ENCODE measurements around the gene GPR27.

GPR27 gene

GRCh38 chr3:71753701-71754609 is at the start of gene GPR27:
Gene GPR27 (plus strand): TSS chr3:71753855. CDS start chr3:71754050, 195 bp downstream.
- no peak for DNase-seq

- DNase-seq = no peak
Measured at GRCh38 chr3:71704915-71705314, 48.7 kb upstream of the GPR27 start.

- no peak for DNase-seq
Measured at GRCh38 chr3:71705681-71706080, 48.0 kb upstream of the GPR27 start.

- DNase-seq = no peak
Measured at GRCh38 chr3:71707595-71707994, 46.1 kb upstream of the GPR27 start.

GRCh38 chr3:71708476-71709105 is 45.1 kb upstream of the GPR27 start:
- DNase-seq = no peak

GRCh38 chr3:71709908-71710511 is 43.6 kb upstream of the GPR27 start:
- no peak for DNase-seq

- no peak for DNase-seq
Measured at GRCh38 chr3:71710906-71711494, 42.7 kb upstream of the GPR27 start.

- no peak for DNase-seq
Measured at GRCh38 chr3:71713041-71713440, 40.6 kb upstream of the GPR27 start.

GRCh38 chr3:71714595-71714994 is 39.1 kb upstream of the GPR27 start:
- no peak for DNase-seq

GRCh38 chr3:71718072-71718471 is 35.6 kb upstream of the GPR27 start:
- DNase-seq = no peak

- DNase-seq = no peak
Measured at GRCh38 chr3:71721002-71721401, 32.7 kb upstream of the GPR27 start.

- no peak for DNase-seq
Measured at GRCh38 chr3:71721651-71722157, 32.0 kb upstream of the GPR27 start.

- DNase-seq = no peak
Measured at GRCh38 chr3:71722693-71723092, 31.0 kb upstream of the GPR27 start.

GRCh38 chr3:71723452-71724170 is 30.0 kb upstream of the GPR27 start:
- peak; percentile 37 for DNase-seq

GRCh38 chr3:71724171-71724453 is 29.5 kb upstream of the GPR27 start:
- no peak for DNase-seq

GRCh38 chr3:71724584-71725270 is 28.9 kb upstream of the GPR27 start:
- DNase-seq = no peak

- DNase-seq = no peak
Measured at GRCh38 chr3:71725271-71725991, 28.2 kb upstream of the GPR27 start, which contains the start of gene EIF4E3. Gene EIF4E3 (minus strand): TSS chr3:71725402. CDS start chr3:71725367, 35 bp downstream.

- DNase-seq = no peak
Measured at GRCh38 chr3:71726146-71726545, 27.5 kb upstream of the GPR27 start.

- no peak for DNase-seq
Measured at GRCh38 chr3:71728632-71729342, 24.9 kb upstream of the GPR27 start.

GRCh38 chr3:71732637-71733036 is 21.0 kb upstream of the GPR27 start:
- DNase-seq = no peak

- DNase-seq = no peak
Measured at GRCh38 chr3:71733319-71733718, 20.3 kb upstream of the GPR27 start.

All from CD4-positive, alpha-beta T cell treated with Interferon gamma for 1 hour (primary cell).